Adrenal gland (tissue), 5 donors: ENCODE results near the gene HHIPL2.

ENCODE experiments used
- CTCF ChIP-seq, 6 experiments: fragments of 450-650 bp in 4 of 6; fragments of 200-600 bp in 2 of 6; sonication (generic) in 1 of 6; IDR thresholded peaks; 1 replicate in 5 of 6; 2 replicates in 1 of 6; pipeline versions ENCODE4 v1.5.1 to v1.8.0; 2016 to 2021; ENCODE audit warnings: antibody characterized with exemption in 6 of 6, mild to moderate bottlenecking in 2 of 6, moderate library complexity in 1 of 6
- POLR2A ChIP-seq, 2 donors: fragments of 450-650 bp; IDR thresholded peaks; one replicate each; pipeline ENCODE4 v1.6.1; 2017; ENCODE audit warnings: antibody characterized with exemption in 2 of 2, mild to moderate bottlenecking in 2 of 2, moderate library complexity in 1 of 2
- donor health status: DM: no; HTN: no; CAD: no.

DNA sequence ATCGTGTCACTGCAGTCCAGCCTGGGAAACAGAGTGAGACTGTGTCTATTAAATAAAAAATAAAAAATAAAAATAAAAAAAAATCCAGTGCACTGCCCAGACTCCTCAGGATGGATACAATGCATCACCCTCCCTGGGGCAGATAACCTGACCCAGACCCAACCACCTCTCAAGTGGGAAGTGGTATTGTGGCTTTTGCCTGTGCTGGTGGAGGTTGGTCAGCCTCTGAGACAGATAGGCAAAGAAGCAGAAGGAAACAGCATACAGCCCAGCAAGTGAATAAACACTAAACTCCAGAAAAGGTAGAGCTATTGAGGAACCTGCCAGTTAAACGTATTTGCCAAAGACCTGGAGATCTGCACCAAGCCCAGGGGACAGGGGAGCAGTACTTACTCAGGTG, 22.0 kb downstream of the HHIPL2 start:
- TF ChIP-seq CTCF (IDR thresholded peaks at IDR 0.05) (no peak), POLR2A (IDR thresholded peaks at IDR 0.05) (no peak)
